Activated CD4-positive, CD25-positive, alpha-beta regulatory T cell treated with anti-CD3 and anti-CD28 coated beads, Interleukin-2, amount 50 U/mL, for 72 hours (primary cell): ENCODE measurements around the gene HLCS.

Experiments
- DNase-seq: peaks from one replicate; pipeline ENCODE4 v3.0.0; 2021

HLCS gene

DNA sequence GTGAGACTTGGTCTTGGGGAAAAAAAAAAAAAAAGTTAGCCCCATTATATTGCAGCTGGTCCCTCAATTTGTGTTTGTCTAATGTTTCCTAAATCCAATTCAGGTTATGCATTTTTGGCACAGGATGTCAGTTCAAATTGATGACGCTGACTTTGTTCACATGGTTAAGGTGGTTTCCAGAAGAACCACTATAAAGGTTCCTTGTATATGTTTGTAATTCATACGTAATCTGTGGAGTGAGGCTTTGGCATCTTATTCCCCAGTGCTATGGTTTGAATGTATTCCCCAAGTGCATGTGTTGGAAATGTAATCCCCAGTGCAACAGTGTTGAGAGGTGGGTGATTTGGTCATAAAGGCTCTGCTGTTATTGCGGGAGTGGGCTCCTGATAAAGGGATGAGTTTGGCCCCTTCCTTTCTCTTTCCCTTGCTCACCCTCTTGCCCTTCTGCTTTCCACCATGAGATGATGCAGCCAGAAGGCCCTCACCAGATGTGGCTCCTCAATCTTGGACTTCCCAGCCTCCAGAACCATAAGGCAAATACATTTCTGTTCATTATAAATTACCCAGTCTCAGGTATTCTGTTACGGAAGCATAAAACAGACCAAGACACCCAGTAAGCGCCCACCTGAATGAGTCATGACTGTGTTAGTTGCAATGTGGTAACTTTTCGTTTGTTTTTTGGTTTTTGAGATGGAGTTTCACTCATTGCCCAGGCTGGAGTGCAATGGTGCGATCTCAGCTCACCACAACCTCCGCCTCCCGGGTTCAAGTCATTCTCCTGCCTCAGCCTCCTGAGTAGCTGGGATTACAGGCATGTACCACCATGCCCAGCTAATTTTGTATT, 19.5 kb upstream of the HLCS start:
- no peak for DNase-seq

DNA sequence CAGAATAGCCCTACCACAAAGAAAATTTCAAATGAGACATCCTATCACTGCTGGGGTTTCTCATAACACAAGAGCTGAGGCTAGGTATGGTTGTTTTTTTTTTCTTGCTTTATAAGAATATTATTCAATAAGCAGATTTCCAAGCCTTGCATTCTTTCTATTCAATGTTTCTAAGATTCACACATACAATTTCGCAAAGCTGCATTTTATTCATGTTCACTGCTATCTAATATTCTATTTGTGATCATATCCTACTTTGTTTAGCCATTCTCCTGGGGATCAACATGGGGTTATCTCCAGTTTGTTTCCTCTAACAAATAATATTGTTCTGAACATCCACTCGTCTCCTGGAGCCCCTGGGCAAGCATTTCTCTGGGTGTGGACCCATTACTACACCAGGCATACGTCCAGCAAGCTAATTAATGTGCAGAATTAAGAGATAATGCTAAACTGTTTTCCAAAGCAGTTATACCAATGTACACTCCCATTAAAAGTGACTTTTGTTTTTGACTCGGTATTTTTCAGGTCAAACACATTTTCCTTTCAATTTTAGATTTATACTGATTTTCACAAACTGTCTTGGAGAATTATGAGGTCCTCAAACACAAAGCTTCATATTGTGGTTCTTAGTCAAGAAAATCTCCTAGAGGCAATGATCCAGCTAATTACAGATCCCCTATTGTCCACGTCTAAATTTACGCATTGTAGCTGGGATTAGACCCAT, 15.7 kb upstream of the HLCS start:
- no peak for DNase-seq

DNA sequence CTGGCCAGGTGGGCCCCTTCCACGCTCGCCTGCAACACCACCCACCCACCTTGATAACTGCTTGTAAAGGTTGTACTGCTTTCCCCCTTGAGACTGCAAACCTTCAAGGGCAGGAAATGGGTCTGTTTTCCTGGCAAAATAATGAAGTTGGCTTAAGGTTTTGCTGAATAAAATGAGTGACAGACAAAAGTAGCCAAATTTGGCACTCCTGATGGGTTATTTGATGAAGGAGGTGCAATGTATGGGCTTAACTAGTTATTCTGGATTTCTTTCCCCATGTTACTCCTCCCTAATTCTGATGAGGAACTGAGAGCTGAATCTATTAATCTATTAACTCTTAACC, 14.6 kb upstream of the HLCS start:
- DNase-seq: no peak

- no peak for DNase-seq
Measured at GRCh38 chr21:36980280-36981048, 14.0 kb upstream of the HLCS start.

DNA sequence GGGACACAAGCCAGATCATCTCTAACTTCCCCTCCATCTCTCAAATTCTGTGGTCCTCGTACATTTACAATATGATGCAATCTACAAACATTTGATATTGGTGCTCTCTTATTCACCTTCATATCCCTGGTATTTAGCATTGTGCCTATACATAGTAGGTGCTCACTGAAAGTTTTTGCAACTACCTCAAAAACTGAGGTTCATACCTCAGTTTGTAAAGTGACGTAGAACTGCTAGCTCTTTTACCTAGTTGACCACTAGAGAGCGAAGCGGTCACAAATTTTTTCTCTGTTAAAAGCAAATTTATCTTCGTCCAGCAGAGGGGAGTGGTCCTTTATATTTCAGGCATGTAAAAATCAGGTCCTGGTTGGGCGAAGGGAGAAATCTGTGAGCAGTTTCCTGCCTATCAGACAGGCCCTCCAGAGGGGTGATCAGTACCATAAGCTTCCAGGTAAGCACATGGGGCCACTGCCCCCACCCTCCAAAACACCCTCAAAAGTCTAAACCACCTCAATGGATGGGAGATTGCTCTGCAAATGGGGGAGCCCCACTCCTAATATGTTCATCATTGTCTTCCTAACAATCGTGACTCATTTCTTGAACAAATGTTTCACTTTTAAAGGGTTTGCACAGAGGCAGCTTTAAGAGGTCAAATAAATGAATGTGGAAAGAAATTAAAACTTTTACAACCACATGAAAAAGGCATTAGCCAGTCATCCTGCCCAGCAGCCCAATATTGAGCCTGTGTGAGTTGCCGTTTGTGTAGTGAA, 10.6 kb upstream of the HLCS start:
- no peak for DNase-seq

GRCh38 chr21:36976228-36976861, 9.9 kb upstream of the HLCS start:
- DNase-seq: no peak

DNA sequence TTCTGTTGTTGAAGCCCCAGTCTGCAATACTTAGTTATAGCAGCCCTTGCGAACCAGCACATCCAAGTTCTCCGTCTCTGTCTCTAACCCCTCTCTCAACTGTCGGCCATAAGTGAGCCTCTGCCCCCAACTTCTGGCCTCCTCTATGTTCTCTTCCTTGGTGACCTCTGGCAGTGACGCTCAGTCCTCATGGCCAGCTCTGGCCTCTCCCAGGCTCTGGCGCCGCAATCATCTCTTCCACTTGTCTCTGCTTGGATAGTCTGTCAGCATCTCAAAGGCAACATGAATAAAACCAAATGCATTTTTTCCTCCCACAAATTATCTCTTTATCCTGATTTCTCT, 8.4 kb upstream of the HLCS start:
- no peak for DNase-seq

- no peak for DNase-seq
Measured at GRCh38 chr21:36973986-36974850, 7.7 kb upstream of the HLCS start.

GRCh38 chr21:36968976-36969375, 2.5 kb upstream of the HLCS start:
- DNase-seq: no peak

DNA sequence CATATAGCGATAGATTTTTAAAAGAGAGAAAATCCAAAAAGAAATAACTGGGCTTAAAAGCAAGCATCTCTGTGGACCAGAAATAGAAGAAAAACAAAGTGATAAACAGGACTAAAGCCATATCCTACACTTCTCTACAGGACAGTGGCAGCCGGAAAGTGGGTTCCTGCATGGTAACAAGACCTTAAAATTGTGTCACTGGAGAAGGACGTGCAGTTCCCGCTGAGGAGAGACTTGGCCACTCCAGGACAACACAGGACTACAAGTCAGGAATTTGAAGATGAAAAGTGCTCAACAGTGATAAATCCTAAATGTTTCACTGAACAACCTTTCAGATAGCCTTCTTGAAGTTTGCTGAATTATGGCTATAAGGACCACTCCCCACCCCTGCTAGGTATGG, 1.9 kb upstream of the HLCS start:
- no peak for DNase-seq

GRCh38 chr21:36966821-36967768, 626 bp upstream of the HLCS start:
- no peak for DNase-seq

GRCh38 chr21:36965720-36966065, 776 bp downstream of the HLCS start:
- DNase-seq: no peak

GRCh38 chr21:36964827-36965719, 1.4 kb downstream of the HLCS start:
- DNase-seq: no peak

GRCh38 chr21:36964398-36964797, 2.1 kb downstream of the HLCS start:
- DNase-seq: no peak

DNA sequence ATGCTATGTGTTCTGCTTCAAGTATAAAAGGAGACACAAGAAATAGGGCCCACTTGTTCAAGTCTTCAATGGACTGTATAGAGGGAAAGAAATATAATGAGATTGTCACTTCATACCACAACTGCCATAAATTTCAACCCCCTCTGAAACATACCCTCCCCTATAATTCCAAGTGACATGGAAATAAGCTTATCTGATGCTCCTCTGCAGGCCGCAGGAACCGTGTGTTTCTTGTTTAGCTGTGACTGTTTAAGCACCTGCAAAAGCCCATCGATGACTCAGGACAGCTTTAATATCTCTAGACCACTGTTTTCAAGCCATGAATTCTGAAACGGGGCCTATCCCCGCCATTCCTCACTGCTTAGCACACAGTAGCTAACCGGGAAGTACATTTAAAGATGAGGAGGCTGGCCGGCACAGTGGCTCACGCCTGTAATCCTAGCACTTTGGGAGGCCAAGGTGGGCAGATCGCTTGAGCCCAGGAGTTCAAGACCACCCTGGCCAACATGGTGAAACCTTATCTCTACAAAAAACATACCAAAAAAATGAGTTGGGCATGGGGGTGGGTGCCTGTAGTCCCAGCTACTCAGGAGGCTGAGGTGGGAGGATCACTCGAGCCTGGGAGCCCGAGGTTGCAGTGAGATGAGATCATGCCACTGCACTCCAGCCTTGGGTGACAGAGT, 4.2 kb downstream of the HLCS start:
- no peak for DNase-seq

DNA sequence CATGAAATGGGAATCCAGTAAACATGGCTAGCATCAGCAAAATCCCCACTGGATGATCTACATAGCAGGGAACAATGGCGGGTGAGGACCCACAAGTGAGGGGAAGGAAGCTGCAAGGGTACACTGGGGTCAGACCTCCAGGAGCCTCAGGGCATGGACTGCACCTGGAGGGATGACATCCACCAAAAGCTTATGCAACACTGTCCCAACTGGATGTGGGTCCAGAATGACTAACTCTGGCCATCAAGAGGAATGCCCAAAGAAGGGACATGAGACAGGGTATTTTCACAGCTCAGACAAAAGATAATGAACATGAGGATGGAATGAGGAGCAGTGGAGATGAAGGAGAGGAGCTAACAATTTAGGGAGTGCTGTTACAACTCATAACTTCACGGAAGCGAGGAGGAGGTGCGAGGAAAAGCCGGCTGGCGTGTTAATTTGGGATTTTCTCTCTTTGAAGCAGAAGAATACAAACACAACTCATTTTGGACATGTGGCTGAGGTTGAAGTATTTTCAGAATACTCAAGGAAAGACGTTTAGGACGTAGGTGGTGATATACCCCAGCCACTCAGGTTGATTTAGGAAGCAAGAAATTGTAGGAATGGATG, 5.7 kb downstream of the HLCS start:
- no peak for DNase-seq

- DNase-seq: no peak
Measured at GRCh38 chr21:36959020-36959835, 7.2 kb downstream of the HLCS start.
